ES-I3 (cell line): ENCODE data around the gene THSD7B.

Source experiments
- H3K36me3 ChIP-seq: 2 replicates; pipeline ENCODE4 v1.6.1; 2013; ENCODE audit warnings: mild to moderate bottlenecking, low read length, control low read depth, moderate library complexity; ENCODE audit not compliant: insufficient read depth
- H3K4me1 ChIP-seq: 2 replicates; pipeline ENCODE4 v1.6.1; 2013; ENCODE audit warnings: mild to moderate bottlenecking, control low read depth, low read length; ENCODE audit not compliant: insufficient read depth
- H3K9ac ChIP-seq: 2 replicates; pipeline ENCODE4 v1.6.1; 2013; ENCODE audit warnings: low read depth, mild to moderate bottlenecking, low read length, moderate library complexity
- H3K9me3 ChIP-seq: 2 replicates; pipeline ENCODE4 v1.6.1; 2013; ENCODE audit warnings: mild to moderate bottlenecking, low read length, moderate library complexity; ENCODE audit not compliant: control insufficient read depth, insufficient read depth

Gene THSD7B

GRCh38 chr2:136769871-136770270 lies 4.5 kb downstream of the THSD7B start:
- H3K4me1 ChIP-seq, result no peaks in the 10 kb centered on the region; the same call in 1 of the 2 replicates
- no peaks in the 10 kb centered on the region for H3K36me3 ChIP-seq
- H3K9me3 ChIP-seq, result no peaks in the 10 kb centered on the region
- no peak overlapping the region for H3K9ac ChIP-seq

- Histone ChIP-seq H3K9me3 (no peaks in the 10 kb centered on the region), H3K9ac (no peak overlapping the region), H3K4me1 (no peaks in the 10 kb centered on the region; the same call in 1 of the 2 replicates), H3K36me3 (no peaks in the 10 kb centered on the region)
These were observed 5.0 kb downstream of the THSD7B start for GRCh38 chr2:136770384-136770783.

DNA sequence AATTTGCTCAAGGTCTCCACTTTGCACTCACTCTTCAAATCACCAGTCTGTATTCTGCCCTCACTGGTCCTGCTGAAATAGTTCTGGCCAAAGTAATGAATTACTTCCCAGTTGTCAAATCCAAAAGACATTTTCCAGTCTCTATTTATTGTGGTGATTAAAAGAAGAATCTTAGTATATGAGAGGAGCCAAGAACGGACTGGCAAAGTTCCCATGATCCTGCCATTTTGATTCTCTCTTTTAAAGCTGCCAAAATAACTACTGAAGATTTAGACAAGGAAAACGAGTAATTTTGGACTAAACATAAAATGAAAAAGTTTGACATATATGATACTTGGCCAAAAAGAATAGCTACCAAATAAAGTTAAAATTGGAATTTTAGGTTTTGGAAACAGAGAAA lies 12.0 kb downstream of the THSD7B start:
- Histone ChIP-seq H3K4me1 (no peaks in the 10 kb centered on the region), H3K36me3 (no peaks in the 10 kb centered on the region), H3K9me3 (no peaks in the 10 kb centered on the region), H3K9ac (no peak overlapping the region)

DNA sequence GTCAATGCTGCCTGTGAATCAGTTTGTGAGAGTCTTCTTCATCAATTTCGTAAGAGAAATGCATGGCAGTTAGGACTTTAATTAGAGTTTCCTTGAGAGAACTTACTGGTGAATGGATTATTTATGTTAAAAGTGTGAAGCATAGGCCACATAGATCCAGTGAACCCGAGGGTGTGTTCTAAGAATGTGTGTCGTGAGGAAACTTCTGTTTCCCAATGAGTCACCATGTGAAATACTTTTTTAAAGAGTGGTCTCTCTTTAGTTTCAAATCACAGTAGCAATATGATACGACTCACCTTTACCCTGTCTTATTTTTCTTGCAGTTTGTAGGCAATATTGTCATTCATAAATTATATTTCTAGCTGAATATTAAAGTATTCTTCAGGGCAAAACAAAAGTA lies 18.5 kb downstream of the THSD7B start:
- Histone ChIP-seq H3K4me1 (no peaks in the 10 kb centered on the region; the same call in 1 of the 2 replicates), H3K9me3 (no peaks in the 10 kb centered on the region), H3K9ac (no peak overlapping the region), H3K36me3 (no peaks in the 10 kb centered on the region)

- H3K4me1 ChIP-seq, result no peaks in the 10 kb centered on the region; the same call in 1 of the 2 replicates
- H3K9me3 ChIP-seq, result no peaks in the 10 kb centered on the region
- H3K36me3 ChIP-seq, result no peaks in the 10 kb centered on the region
- H3K9ac ChIP-seq, result no peak overlapping the region
These were observed 19.9 kb downstream of the THSD7B start for GRCh38 chr2:136785215-136785614.

- Histone ChIP-seq H3K9ac (no peak overlapping the region), H3K9me3 (no peaks in the 10 kb centered on the region), H3K4me1 (no peaks in the 10 kb centered on the region; the same call in 1 of the 2 replicates), H3K36me3 (no peaks in the 10 kb centered on the region)
These were observed 22.6 kb downstream of the THSD7B start for GRCh38 chr2:136787970-136788369.

DNA sequence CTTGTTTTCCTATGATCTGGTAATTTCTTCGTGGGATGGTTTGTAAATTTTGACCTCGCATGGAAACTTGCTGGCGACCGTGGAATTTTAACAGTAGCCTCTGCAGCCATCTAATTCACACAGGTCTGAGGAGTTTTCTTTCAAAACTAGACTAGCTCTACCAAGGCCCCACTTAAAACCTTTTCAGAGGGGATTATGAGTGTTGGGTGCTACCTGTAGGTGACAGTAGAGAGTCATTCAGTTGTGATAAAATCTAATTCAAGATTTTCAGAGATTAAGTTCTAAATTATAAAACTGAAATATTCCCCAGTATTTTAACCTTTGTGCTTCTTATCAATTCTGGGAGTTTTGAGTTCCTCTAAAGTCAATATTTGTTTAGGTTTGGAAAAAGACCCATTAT lies 31.0 kb downstream of the THSD7B start:
- H3K36me3 ChIP-seq, result no peaks in the 10 kb centered on the region
- no peak overlapping the region for H3K9ac ChIP-seq
- no peaks in the 10 kb centered on the region for H3K9me3 ChIP-seq
- H3K4me1 ChIP-seq, result no peaks in the 10 kb centered on the region; the same call in 1 of the 2 replicates

GRCh38 chr2:136798766-136799165 lies 33.4 kb downstream of the THSD7B start:
- Histone ChIP-seq H3K9ac (no peak overlapping the region), H3K9me3 (no peaks in the 10 kb centered on the region), H3K36me3 (no peaks in the 10 kb centered on the region), H3K4me1 (no peaks in the 10 kb centered on the region; the same call in 1 of the 2 replicates)

DNA sequence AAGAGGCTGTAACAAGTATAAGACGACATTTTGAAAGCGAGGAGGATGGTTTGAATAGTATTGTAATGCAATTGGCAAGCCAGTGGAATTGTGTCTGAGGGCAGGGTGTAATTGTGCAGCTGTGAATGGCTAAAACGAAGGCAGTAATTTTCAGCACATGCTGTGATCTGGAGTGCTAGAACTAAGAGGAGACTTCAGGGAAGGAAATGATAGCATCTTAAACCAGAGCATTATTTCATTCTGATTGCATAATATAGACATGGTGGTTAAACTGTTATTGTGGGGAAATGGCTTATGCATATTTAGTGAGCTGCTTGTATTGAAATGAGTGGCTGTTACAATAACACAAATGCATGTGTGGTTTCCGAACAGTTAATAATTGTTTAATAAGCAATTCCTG lies 36.3 kb downstream of the THSD7B start:
- no peak overlapping the region for H3K9ac ChIP-seq
- no peaks in the 10 kb centered on the region for H3K9me3 ChIP-seq
- H3K4me1 ChIP-seq, result no peaks in the 10 kb centered on the region; the same call in 1 of the 2 replicates
- no peaks in the 10 kb centered on the region for H3K36me3 ChIP-seq

- Histone ChIP-seq H3K36me3 (no peaks in the 10 kb centered on the region), H3K4me1 (no peaks in the 10 kb centered on the region), H3K9ac (no peak overlapping the region), H3K9me3 (no peaks in the 10 kb centered on the region)
These were observed 44.7 kb downstream of the THSD7B start for GRCh38 chr2:136809998-136810397.

DNA sequence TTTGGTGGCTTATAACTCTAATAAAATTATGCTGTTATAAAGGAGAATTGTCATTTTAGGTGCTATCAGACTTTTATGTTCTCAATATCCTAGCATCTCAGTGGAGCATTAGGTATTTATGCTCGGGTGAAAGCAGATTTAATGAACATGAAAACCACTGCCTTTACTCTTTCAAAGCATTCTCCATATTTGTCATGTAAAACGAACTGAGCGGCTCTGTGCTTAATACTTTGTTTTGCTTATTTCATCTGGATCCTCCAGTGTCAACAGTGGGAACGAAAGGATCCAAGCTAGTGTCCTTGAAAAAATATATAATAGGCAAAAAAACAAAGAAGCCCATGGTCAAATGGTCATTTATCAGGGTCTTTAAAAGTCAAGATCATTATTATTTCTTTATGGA lies 53.5 kb downstream of the THSD7B start:
- H3K4me1 ChIP-seq, result 0 out of 2 replicates have a peak, but pooled peaks cover 9% of the 10 kb centered on the region
- no peaks in the 10 kb centered on the region for H3K9me3 ChIP-seq
- H3K9ac ChIP-seq, result no peak overlapping the region; the same call in 1 of the 2 replicates
- H3K36me3 ChIP-seq, result no peaks in the 10 kb centered on the region

- Histone ChIP-seq H3K4me1 (0 out of 2 replicates have a peak, but pooled peaks cover 9% of the 10 kb centered on the region), H3K9me3 (no peaks in the 10 kb centered on the region), H3K36me3 (no peaks in the 10 kb centered on the region), H3K9ac (no peak overlapping the region)
These were observed 57.9 kb downstream of the THSD7B start for GRCh38 chr2:136823291-136823690.

DNA sequence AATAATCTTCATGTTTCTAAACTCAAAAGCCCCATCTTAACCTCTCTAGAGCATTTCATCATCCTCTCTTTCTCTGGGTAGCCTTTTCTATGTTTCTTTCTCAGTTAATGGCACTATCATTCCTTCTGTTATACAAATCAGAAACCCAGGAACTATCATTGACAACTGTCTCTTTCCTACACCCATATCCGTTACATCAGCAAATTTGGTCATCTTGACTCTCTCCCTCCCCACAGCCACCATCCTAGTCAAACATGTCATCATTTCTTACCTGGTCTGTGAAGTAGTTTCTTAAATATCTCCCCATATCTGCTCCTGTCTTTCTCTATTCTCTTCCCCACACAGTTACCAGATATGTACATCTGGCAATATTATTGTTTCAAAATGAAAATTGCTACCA lies 62.8 kb downstream of the THSD7B start:
- Histone ChIP-seq H3K9me3 (no peaks in the 10 kb centered on the region), H3K9ac (no peak overlapping the region), H3K4me1 (no peaks in the 10 kb centered on the region), H3K36me3 (no peaks in the 10 kb centered on the region)

DNA sequence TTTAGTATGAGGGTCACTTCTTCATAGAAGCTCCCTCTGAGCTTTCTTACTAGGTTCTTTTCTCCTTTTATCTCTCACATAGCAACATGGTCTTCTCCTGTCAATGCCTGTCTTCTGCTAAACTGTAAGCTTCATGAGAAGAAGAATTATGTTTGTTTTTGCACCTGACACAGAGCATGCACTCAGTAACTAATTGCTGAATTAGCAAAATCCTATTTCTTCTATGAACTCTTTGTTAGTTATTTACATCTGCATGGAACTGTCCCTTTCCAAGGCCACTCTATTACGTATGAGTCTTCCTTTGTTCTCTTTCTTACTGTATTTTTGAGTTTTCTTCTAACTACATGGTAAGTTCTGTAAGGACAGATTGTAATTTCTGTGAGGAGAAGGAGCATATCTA lies 63.4 kb downstream of the THSD7B start:
- no peaks in the 10 kb centered on the region for H3K9me3 ChIP-seq
- H3K36me3 ChIP-seq, result no peaks in the 10 kb centered on the region
- no peaks in the 10 kb centered on the region for H3K4me1 ChIP-seq
- H3K9ac ChIP-seq, result no peak overlapping the region

DNA sequence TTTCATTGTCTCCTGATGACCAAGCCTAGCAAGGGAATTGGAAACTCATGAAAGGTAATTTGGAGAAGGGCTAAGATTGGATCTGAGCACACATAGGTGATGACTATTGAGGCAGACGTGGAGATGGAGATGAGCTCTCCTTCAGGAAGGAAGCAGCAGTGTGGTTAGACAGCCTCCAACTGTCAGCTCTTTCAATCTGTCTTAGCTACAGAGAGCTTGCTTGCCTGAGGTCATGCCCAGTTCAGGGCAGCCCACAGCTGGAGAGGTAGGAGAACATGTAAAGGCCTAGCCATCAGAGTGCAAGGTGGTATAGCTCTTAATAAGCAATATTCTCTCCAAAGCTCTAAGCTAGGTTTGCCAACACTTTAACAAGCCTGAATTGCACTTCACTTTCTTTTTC lies 79.2 kb downstream of the THSD7B start:
- no peaks in the 10 kb centered on the region for H3K4me1 ChIP-seq
- H3K9me3 ChIP-seq, result no peaks in the 10 kb centered on the region
- H3K9ac ChIP-seq, result no peak overlapping the region
- no peaks in the 10 kb centered on the region for H3K36me3 ChIP-seq

DNA sequence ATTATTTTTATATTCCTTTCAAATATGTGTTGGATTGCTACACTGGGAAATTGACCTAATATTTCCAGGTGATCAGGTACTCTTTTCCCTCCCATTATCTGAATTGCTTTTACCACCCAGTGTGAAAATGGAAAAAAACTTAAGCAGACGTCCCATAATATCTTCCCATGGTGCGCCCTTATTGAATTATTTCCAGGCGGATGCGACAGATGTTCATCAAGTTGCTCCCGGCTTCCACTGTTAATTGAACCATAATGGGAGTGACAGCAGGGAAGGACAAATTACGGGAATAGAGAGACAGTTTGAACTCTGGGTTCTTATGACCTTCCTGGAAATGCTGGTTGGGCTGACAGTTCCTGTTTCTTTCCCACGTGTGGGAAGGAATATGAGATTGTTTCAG lies 93.3 kb downstream of the THSD7B start:
- no peaks in the 10 kb centered on the region for H3K4me1 ChIP-seq
- no peaks in the 10 kb centered on the region for H3K36me3 ChIP-seq
- no peak overlapping the region for H3K9ac ChIP-seq
- no peaks in the 10 kb centered on the region for H3K9me3 ChIP-seq
